Measurements from ENCODE around the gene UNG. TPM values are rescaled to one million over a fixed set of nuclear protein-coding genes. Genes with fewer than 3 reads are reported as not detected.

The UNG gene
- polyA plus RNA-seq, 1 donor = 36.5 TPM

GRCh38 chr12:109151457-109151856 is 54.1 kb downstream of the UNG start:
- Histone ChIP-seq H3K36me3 (ENCODE audit: control insufficient read depth, insufficient read depth, low read length) (no peaks in the 10 kb centered on the region), H3K4me3 (ENCODE audit: low read length) (no peak overlapping the region), H3K4me1 (ENCODE audit: control insufficient read depth, insufficient read depth, low read length) (no peaks in the 10 kb centered on the region), H3K27me3 (ENCODE audit: control insufficient read depth, insufficient read depth, low read length) (no peaks in the 10 kb centered on the region), H3K9me3 (ENCODE audit: control insufficient read depth, low read depth, low read length) (no peaks in the 10 kb centered on the region), H3K27ac (ENCODE audit: low read length) (no peak overlapping the region)
- WGBS (ENCODE audit: insufficient coverage, low lambda C conversion rate) = 100% methylated on average over 3 of the region's 4 CpGs
- DNase-seq = no peak

- no CpG with 5 or more reads among the region's 18 CpGs for WGBS (ENCODE audit: insufficient coverage, low lambda C conversion rate)
- H3K4me1 ChIP-seq (ENCODE audit: control insufficient read depth, insufficient read depth, low read length) = no peaks in the 10 kb centered on the region
- no peaks in the 10 kb centered on the region for H3K9me3 ChIP-seq (ENCODE audit: control insufficient read depth, low read depth, low read length)
- H3K4me3 ChIP-seq (ENCODE audit: low read length) = peak overlapping the region; percentile 36
- peak in 1 of 2 donors; percentile 52 for DNase-seq
- H3K36me3 ChIP-seq (ENCODE audit: control insufficient read depth, insufficient read depth, low read length) = no peaks in the 10 kb centered on the region
- no peaks in the 10 kb centered on the region for H3K27me3 ChIP-seq (ENCODE audit: control insufficient read depth, insufficient read depth, low read length)
- H3K27ac ChIP-seq (ENCODE audit: low read length) = no peak overlapping the region
Measured at GRCh38 chr12:109153821-109154441, 56.5 kb downstream of the UNG start.

- Histone ChIP-seq H3K9me3 (ENCODE audit: control insufficient read depth, low read depth, low read length) (no peaks in the 10 kb centered on the region), H3K36me3 (ENCODE audit: control insufficient read depth, insufficient read depth, low read length) (no peaks in the 10 kb centered on the region), H3K4me3 (ENCODE audit: low read length) (peak overlapping the region; percentile 66), H3K27ac (ENCODE audit: low read length) (peak overlapping the region; percentile 38), H3K4me1 (ENCODE audit: control insufficient read depth, insufficient read depth, low read length) (no peaks in the 10 kb centered on the region), H3K27me3 (ENCODE audit: control insufficient read depth, insufficient read depth, low read length) (no peaks in the 10 kb centered on the region)
- WGBS (ENCODE audit: insufficient coverage, low lambda C conversion rate) = no CpG with 5 or more reads among the region's 61 CpGs
- peak; percentile 43 to 64 for DNase-seq
Measured at GRCh38 chr12:109154451-109155438, 57.3 kb downstream of the UNG start.

GRCh38 chr12:109156036-109156435 is 58.6 kb downstream of the UNG start:
- H3K4me1 ChIP-seq (ENCODE audit: control insufficient read depth, insufficient read depth, low read length) = no peaks in the 10 kb centered on the region
- no peaks in the 10 kb centered on the region for H3K36me3 ChIP-seq (ENCODE audit: control insufficient read depth, insufficient read depth, low read length)
- H3K9me3 ChIP-seq (ENCODE audit: control insufficient read depth, low read depth, low read length) = no peaks in the 10 kb centered on the region
- WGBS (ENCODE audit: insufficient coverage, low lambda C conversion rate) = 100% methylated on average over 3 of the region's 5 CpGs
- H3K4me3 ChIP-seq (ENCODE audit: low read length) = no peak overlapping the region
- H3K27me3 ChIP-seq (ENCODE audit: control insufficient read depth, insufficient read depth, low read length) = no peaks in the 10 kb centered on the region
- H3K27ac ChIP-seq (ENCODE audit: low read length) = no peak overlapping the region
- no peak for DNase-seq

GRCh38 chr12:109156586-109156985 is 59.2 kb downstream of the UNG start:
- DNase-seq = no peak
- Histone ChIP-seq H3K36me3 (ENCODE audit: control insufficient read depth, insufficient read depth, low read length) (no peaks in the 10 kb centered on the region), H3K9me3 (ENCODE audit: control insufficient read depth, low read depth, low read length) (no peaks in the 10 kb centered on the region), H3K27me3 (ENCODE audit: control insufficient read depth, insufficient read depth, low read length) (no peaks in the 10 kb centered on the region), H3K4me3 (ENCODE audit: low read length) (no peak overlapping the region), H3K27ac (ENCODE audit: low read length) (no peak overlapping the region), H3K4me1 (ENCODE audit: control insufficient read depth, insufficient read depth, low read length) (no peaks in the 10 kb centered on the region)
- no CpG with 5 or more reads among the region's 5 CpGs for WGBS (ENCODE audit: insufficient coverage, low lambda C conversion rate)

GRCh38 chr12:109157986-109158385 is 60.6 kb downstream of the UNG start:
- H3K27me3 ChIP-seq (ENCODE audit: control insufficient read depth, insufficient read depth, low read length) = no peaks in the 10 kb centered on the region
- no peaks in the 10 kb centered on the region for H3K4me1 ChIP-seq (ENCODE audit: control insufficient read depth, insufficient read depth, low read length)
- H3K36me3 ChIP-seq (ENCODE audit: control insufficient read depth, insufficient read depth, low read length) = no peaks in the 10 kb centered on the region
- H3K4me3 ChIP-seq (ENCODE audit: low read length) = no peak overlapping the region
- no peak overlapping the region for H3K27ac ChIP-seq (ENCODE audit: low read length)
- H3K9me3 ChIP-seq (ENCODE audit: control insufficient read depth, low read depth, low read length) = no peaks in the 10 kb centered on the region
- DNase-seq = no peak
- no CpG with 5 or more reads among the region's 5 CpGs for WGBS (ENCODE audit: insufficient coverage, low lambda C conversion rate)

GRCh38 chr12:109160433-109160832 is 63.0 kb downstream of the UNG start:
- WGBS (ENCODE audit: insufficient coverage, low lambda C conversion rate) = no CpG with 5 or more reads among the region's 7 CpGs
- H3K36me3 ChIP-seq (ENCODE audit: control insufficient read depth, insufficient read depth, low read length) = no peaks in the 10 kb centered on the region
- no peak overlapping the region for H3K27ac ChIP-seq (ENCODE audit: low read length)
- no peak for DNase-seq
- H3K4me1 ChIP-seq (ENCODE audit: control insufficient read depth, insufficient read depth, low read length) = no peaks in the 10 kb centered on the region
- no peak overlapping the region for H3K4me3 ChIP-seq (ENCODE audit: low read length)
- H3K27me3 ChIP-seq (ENCODE audit: control insufficient read depth, insufficient read depth, low read length) = no peaks in the 10 kb centered on the region
- no peaks in the 10 kb centered on the region for H3K9me3 ChIP-seq (ENCODE audit: control insufficient read depth, low read depth, low read length)

Other genes with a start within 250 kb of the UNG start
- gene SSH1, start 240.0 kb upstream of the UNG start, polyA plus RNA-seq = 13.7 TPM
- not detected for gene DAO, start 217.5 kb upstream of the UNG start, polyA plus RNA-seq
- gene SVOP, start 76.5 kb upstream of the UNG start, polyA plus RNA-seq = 2.1 TPM
- gene USP30, start 45.0 kb upstream of the UNG start, polyA plus RNA-seq = 22.7 TPM
- gene ALKBH2, start 4.1 kb upstream of the UNG start, polyA plus RNA-seq = 17.9 TPM
- 11.9 TPM for gene ACACB, start 19.0 kb downstream of the UNG start, polyA plus RNA-seq
- 0.10 TPM for gene FOXN4, start 211.7 kb downstream of the UNG start, polyA plus RNA-seq

All from large intestine (tissue), 3 donors.